HG02973 (cell line): Measurements from ENCODE around the gene TBX2.

Experiments
- ATAC-seq: cut with Tn5 transposase; IDR thresholded peaks from one replicate; pipeline ENCODE4 v1.9.1; 2021; ENCODE audit warnings: moderate library complexity; ENCODE audit not compliant: unreplicated experiment

Gene TBX2

GRCh38 chr17:61450641-61451537 is 51.2 kb downstream of the TBX2 start:
- ATAC-seq = no peak

GRCh38 chr17:61451538-61452300 is 52.1 kb downstream of the TBX2 start:
- ATAC-seq = no peak

- no peak for ATAC-seq
Measured at GRCh38 chr17:61452301-61453290, 53.0 kb downstream of the TBX2 start, which contains the start of gene TBX4. TSS of gene TBX4 (plus strand) at chr17:61452422. CDS start at chr17:61456491, 4,069 bp downstream.

GRCh38 chr17:61453566-61454380 is 54.1 kb downstream of the TBX2 start:
- ATAC-seq = no peak

- ATAC-seq = no peak
Measured at GRCh38 chr17:61454381-61455323, 55.0 kb downstream of the TBX2 start.

- ATAC-seq = no peak
Measured at GRCh38 chr17:61455324-61456060, 55.8 kb downstream of the TBX2 start.

- ATAC-seq = no peak
Measured at GRCh38 chr17:61456061-61456681, 56.5 kb downstream of the TBX2 start.

GRCh38 chr17:61456688-61457225 is 57.1 kb downstream of the TBX2 start:
- ATAC-seq = no peak

- no peak for ATAC-seq
Measured at GRCh38 chr17:61457226-61457983, 57.8 kb downstream of the TBX2 start.

GRCh38 chr17:61458000-61458399 is 58.4 kb downstream of the TBX2 start:
- no peak for ATAC-seq

- no peak for ATAC-seq
Measured at GRCh38 chr17:61458421-61459141, 58.9 kb downstream of the TBX2 start.
